Esophagus muscularis mucosa (tissue), 4 donors: ENCODE measurements around the gene TGDS. TPM values are rescaled to one million over a fixed set of nuclear protein-coding genes. Genes with fewer than 3 reads are reported as not detected.
"Not testable (repeated sequence)": the region's sequence is repeated elsewhere in the genome, so short reads cannot be mapped to it uniquely, and the experiment has no call there.

Experiments used
- DNase-seq: peaks from one replicate; pipeline ENCODE4 v3.0.0-alpha.2; 2017; ENCODE audit errors: extremely low spot score
- H3K27ac ChIP-seq, 4 donors: fragments of 200-600 bp; sonication (generic); replicated peaks in 1 of 4; 1 replicate in 3 of 4; 2 replicates in 1 of 4; pipeline ENCODE4 v1.5.1; 2016 to 2019; ENCODE audit warnings: mild to moderate bottlenecking in 1 of 4
- H3K27me3 ChIP-seq, 4 donors: fragments of 200-600 bp; sonication (generic); one replicate each; pipeline versions ENCODE4 v1.5.1 to v1.6.0; 2016 to 2019
- H3K36me3 ChIP-seq, 4 donors: fragments of 200-600 bp; sonication (generic); one replicate each; pipeline ENCODE4 v1.5.1; 2016 to 2019
- H3K4me1 ChIP-seq, 4 donors: fragments of 200-600 bp; sonication (generic); one replicate each; pipeline ENCODE4 v1.5.1; 2016 to 2019
- H3K4me3 ChIP-seq, 4 donors: fragments of 200-600 bp; sonication (generic); 1 replicate in 2 of 4; 2 replicates in 2 of 4; pipeline ENCODE4 v1.5.1; 2016 to 2019; ENCODE audit warnings: mild to moderate bottlenecking in 4 of 4, moderate library complexity in 1 of 4
- H3K9me3 ChIP-seq, 4 donors: fragments of 200-600 bp; sonication (generic); 1 replicate in 3 of 4; 2 replicates in 1 of 4; pipeline ENCODE4 v1.5.1; 2016 to 2019
- CTCF ChIP-seq, 3 experiments: fragments of 200-600 bp in 2 of 3; fragments of 450-650 bp in 1 of 3; sonication (generic) in 2 of 3; IDR thresholded peaks; one replicate each; pipeline ENCODE4 v1.5.1; 2017 to 2019; ENCODE audit warnings: antibody characterized with exemption in 3 of 3, mild to moderate bottlenecking in 2 of 3, moderate library complexity in 1 of 3
- EP300 ChIP-seq: sonication (generic); formaldehyde crosslinking; IDR thresholded peaks from one replicate; pipeline ENCODE4 v1.6.1; 2017; ENCODE audit warnings: antibody characterized with exemption
- POLR2A ChIP-seq: fragments of 450-650 bp; IDR thresholded peaks from one replicate; pipeline ENCODE4 v1.6.1; 2017; ENCODE audit warnings: antibody characterized with exemption, moderate library complexity, mild to moderate bottlenecking, low read depth
- POLR2AphosphoS5 ChIP-seq, 2 donors: sonication (generic); formaldehyde crosslinking; IDR thresholded peaks; one replicate each; pipeline ENCODE4 v1.6.1; 2017; ENCODE audit warnings: antibody characterized with exemption in 2 of 2
- WGBS: methylation state at CpG from one replicate; pipeline ENCODE4 v1.1.5; 2018; 5-methylcytosine and 5-hydroxymethylcytosine counted together
- intact Hi-C: fragments of 100-400 bp; cut with DNase I; formaldehyde crosslinking; loops from one replicate; pipeline ENCODE4 v1.15.1; 2023
- total RNA-seq, 4 donors: library from RNA; depleted of rRNA; stranded (reverse); fragments of >200 nt; gene quantifications; one replicate each; pipeline versions ENCODE4 v1.1.0 to v1.2.1, GENCODE V29; 2016

TGDS gene
- total RNA-seq, 4 donors from 2014 or later = 3.7 to 7.5 (median 6.2) TPM

GRCh38 chr13:94535775-94536174, 60.2 kb downstream of the TGDS start:
- Histone ChIP-seq H3K27ac (no peak overlapping the region), H3K27me3 (no peaks in the 10 kb centered on the region), H3K4me1 (no peaks in the 10 kb centered on the region), H3K9me3 (no peaks in the 10 kb centered on the region), H3K36me3 (no peaks in the 10 kb centered on the region), H3K4me3 (no peak overlapping the region)
- DNase-seq = no peak
- intact Hi-C loops = no loop called here
- no peak for TF ChIP-seq EP300
- TF ChIP-seq POLR2A = no peak
- no peak for TF ChIP-seq CTCF (IDR thresholded peaks at IDR 0.05)
- TF ChIP-seq POLR2AphosphoS5 (IDR thresholded peaks at IDR 0.05) = no peak
- WGBS = 68% methylated on average over 4 of the region's 4 CpGs

GRCh38 chr13:94535231-94535630, 60.7 kb downstream of the TGDS start:
- Histone ChIP-seq H3K4me1 (no peaks in the 10 kb centered on the region), H3K27ac (no peak overlapping the region), H3K4me3 (no peak overlapping the region), H3K9me3 (no peaks in the 10 kb centered on the region), H3K36me3 (no peaks in the 10 kb centered on the region), H3K27me3 (no peaks in the 10 kb centered on the region)
- 80% methylated on average over 2 of the region's 2 CpGs for WGBS
- no peak for DNase-seq
- intact Hi-C loops = no loop called here
- TF ChIP-seq CTCF (IDR thresholded peaks at IDR 0.05) (no peak), EP300 (no peak), POLR2AphosphoS5 (IDR thresholded peaks at IDR 0.05) (no peak), POLR2A (no peak)

GRCh38 chr13:94534166-94534565, 61.8 kb downstream of the TGDS start:
- H3K36me3 ChIP-seq = no peaks in the 10 kb centered on the region
- 81% methylated on average over 1 of the region's 1 CpG for WGBS

GRCh38 chr13:94532278-94532677, 63.7 kb downstream of the TGDS start:
- intact Hi-C loops = not testable (repeated sequence)
- 90% methylated on average over 2 of the region's 2 CpGs for WGBS

More at GRCh38 chr13:94534166-94534565, 61.8 kb downstream of the TGDS start:
- no peaks in the 10 kb centered on the region for H3K27me3 ChIP-seq
- no peak for DNase-seq
- H3K4me3 ChIP-seq = no peak overlapping the region
- TF ChIP-seq POLR2AphosphoS5 (IDR thresholded peaks at IDR 0.05) (no peak), POLR2A (no peak), EP300 (no peak), CTCF (IDR thresholded peaks at IDR 0.05) (no peak)
- intact Hi-C loops = no loop called here
- H3K9me3 ChIP-seq = no peaks in the 10 kb centered on the region
- H3K4me1 ChIP-seq = no peaks in the 10 kb centered on the region
- H3K27ac ChIP-seq = no peak overlapping the region

GRCh38 chr13:94526956-94527355, 69.0 kb downstream of the TGDS start:
- H3K27ac ChIP-seq, intact Hi-C loops, H3K9me3 ChIP-seq, H3K4me3 ChIP-seq, DNase-seq, H3K27me3 ChIP-seq, H3K36me3 ChIP-seq, H3K4me1 ChIP-seq: not testable (repeated sequence)
- 92% methylated on average over 6 of the region's 7 CpGs for WGBS

More at GRCh38 chr13:94532278-94532677, 63.7 kb downstream of the TGDS start:
- H3K27me3 ChIP-seq, H3K27ac ChIP-seq, H3K36me3 ChIP-seq, H3K4me1 ChIP-seq, DNase-seq, H3K4me3 ChIP-seq, H3K9me3 ChIP-seq: not testable (repeated sequence)

GRCh38 chr13:94525781-94526180, 70.2 kb downstream of the TGDS start:
- TF ChIP-seq POLR2AphosphoS5 (IDR thresholded peaks at IDR 0.05) (no peak), CTCF (IDR thresholded peaks at IDR 0.05) (no peak), EP300 (no peak), POLR2A (no peak)
- DNase-seq = no peak
- H3K9me3 ChIP-seq = no peaks in the 10 kb centered on the region
- H3K4me1 ChIP-seq = no peaks in the 10 kb centered on the region
- no peaks in the 10 kb centered on the region for H3K27me3 ChIP-seq
- 77% methylated on average over 2 of the region's 2 CpGs for WGBS
- no peak overlapping the region for H3K27ac ChIP-seq
- intact Hi-C loops = no loop called here
- no peak overlapping the region for H3K4me3 ChIP-seq
- no peaks in the 10 kb centered on the region for H3K36me3 ChIP-seq
